Fibroblast of villous mesenchyme (primary cell): Measurements from ENCODE around the gene FKBP1A. TPM values are rescaled to one million over a fixed set of nuclear protein-coding genes. Genes with fewer than 3 reads are reported as not detected.

Experiments
- DNase-seq: peaks from one replicate; pipeline ENCODE4 v3.0.0-alpha.2; 2010; ENCODE audit warnings: low read depth
- H3K4me3 ChIP-seq: 2 replicates; pipeline ENCODE4 v1.5.1; 2011; ENCODE audit warnings: low read depth, mild to moderate bottlenecking, low read length
- total RNA-seq: library from RNA; depleted of rRNA; stranded (reverse); fragments of >200 nt; gene quantifications from 2 replicates; pipeline ENCODE4 v1.2.3, GENCODE V29; 2012
- TF ChIP-seq, protein P1 (sequence below): IDR thresholded peaks from 2 replicates; pipeline ENCODE4 v1.5.1; 2012; ENCODE audit warnings: low read depth, mild to moderate bottlenecking, low read length; ENCODE audit not compliant: insufficient read depth

FKBP1A gene
- total RNA-seq, 1 donor, result 172 TPM

DNA sequence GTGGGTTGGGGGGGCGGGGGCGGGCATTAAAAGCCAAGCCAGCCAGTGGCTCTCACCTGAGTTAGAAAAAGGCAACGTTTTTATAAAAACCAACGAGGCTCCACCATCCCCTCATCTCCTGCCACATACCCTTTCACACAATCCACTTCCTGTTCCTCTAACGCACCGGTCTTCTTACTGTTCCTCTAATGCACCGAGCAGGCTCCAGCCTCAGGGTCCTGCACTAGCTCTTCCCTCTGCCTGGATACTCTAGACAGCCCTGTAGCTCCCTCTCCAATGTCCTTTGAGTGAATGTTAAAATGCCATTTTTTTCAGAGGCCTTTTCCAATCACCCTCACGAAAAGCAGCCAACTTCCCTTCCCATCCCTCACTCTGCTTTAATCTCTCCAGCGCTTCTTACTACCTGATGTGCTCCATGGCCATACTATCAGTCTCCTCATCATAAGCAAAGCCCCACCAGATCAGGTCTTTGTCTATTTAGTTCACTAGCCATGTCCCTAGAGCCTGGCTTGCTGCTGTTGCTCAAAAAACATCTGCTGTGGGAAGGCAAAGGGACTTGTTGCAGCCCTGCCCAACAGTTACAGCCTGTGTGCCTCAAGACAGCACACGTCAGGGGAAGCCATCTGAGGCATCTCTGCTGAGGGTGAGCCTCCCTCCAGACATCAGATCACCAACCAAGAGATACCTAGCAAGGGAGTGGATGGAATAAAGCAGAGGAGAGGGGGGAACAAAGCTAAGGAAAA lies 3.9 kb downstream of the FKBP1A start:
- TF ChIP-seq, protein P1, sequence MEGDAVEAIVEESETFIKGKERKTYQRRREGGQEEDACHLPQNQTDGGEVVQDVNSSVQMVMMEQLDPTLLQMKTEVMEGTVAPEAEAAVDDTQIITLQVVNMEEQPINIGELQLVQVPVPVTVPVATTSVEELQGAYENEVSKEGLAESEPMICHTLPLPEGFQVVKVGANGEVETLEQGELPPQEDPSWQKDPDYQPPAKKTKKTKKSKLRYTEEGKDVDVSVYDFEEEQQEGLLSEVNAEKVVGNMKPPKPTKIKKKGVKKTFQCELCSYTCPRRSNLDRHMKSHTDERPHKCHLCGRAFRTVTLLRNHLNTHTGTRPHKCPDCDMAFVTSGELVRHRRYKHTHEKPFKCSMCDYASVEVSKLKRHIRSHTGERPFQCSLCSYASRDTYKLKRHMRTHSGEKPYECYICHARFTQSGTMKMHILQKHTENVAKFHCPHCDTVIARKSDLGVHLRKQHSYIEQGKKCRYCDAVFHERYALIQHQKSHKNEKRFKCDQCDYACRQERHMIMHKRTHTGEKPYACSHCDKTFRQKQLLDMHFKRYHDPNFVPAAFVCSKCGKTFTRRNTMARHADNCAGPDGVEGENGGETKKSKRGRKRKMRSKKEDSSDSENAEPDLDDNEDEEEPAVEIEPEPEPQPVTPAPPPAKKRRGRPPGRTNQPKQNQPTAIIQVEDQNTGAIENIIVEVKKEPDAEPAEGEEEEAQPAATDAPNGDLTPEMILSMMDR, result no peak
- H3K4me3 ChIP-seq, result no peak overlapping the region
- DNase-seq, result peak; percentile 45

DNA sequence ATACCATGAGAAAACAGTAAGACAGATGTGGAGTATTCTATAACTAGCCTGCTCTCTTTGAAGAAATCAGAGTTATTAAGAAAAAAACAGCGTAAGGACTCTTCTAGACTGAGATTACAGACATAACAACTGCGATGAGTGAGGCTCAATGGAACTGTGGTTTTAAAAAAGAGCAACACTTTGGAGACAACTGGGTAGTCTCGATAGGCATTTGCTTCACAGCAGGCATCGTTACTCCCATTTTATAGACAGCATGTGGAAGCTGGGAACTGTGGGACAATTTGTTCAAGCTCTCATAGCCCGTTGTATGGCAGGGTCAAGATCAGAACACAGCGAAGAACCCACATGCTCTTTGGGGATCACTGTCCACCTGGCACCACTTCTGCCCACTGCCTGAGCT lies 4.6 kb downstream of the FKBP1A start:
- no peak overlapping the region for H3K4me3 ChIP-seq
- TF ChIP-seq, protein P1, result no peak
- no peak for DNase-seq

DNA sequence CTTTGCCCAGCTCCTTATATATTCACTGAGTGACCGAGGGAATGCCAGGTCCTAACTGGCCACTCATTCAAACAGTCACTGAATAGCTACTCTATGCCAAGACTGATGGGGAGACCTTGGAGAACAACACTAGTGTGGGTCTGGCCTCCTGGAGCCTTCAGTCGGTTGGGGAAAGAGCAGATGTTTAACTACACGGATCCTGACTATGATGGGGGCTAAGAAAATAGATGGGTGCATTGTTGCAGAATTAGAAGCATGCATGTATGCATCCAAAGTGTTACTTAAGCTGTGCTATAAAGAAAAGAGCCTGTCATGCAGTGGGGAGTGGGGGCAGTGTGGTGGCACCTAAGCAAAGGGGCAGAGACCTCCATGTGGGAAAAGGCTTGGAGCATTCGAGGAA lies 6.5 kb downstream of the FKBP1A start:
- TF ChIP-seq, protein P1, result no peak
- no peak for DNase-seq
- no peak overlapping the region for H3K4me3 ChIP-seq

DNA sequence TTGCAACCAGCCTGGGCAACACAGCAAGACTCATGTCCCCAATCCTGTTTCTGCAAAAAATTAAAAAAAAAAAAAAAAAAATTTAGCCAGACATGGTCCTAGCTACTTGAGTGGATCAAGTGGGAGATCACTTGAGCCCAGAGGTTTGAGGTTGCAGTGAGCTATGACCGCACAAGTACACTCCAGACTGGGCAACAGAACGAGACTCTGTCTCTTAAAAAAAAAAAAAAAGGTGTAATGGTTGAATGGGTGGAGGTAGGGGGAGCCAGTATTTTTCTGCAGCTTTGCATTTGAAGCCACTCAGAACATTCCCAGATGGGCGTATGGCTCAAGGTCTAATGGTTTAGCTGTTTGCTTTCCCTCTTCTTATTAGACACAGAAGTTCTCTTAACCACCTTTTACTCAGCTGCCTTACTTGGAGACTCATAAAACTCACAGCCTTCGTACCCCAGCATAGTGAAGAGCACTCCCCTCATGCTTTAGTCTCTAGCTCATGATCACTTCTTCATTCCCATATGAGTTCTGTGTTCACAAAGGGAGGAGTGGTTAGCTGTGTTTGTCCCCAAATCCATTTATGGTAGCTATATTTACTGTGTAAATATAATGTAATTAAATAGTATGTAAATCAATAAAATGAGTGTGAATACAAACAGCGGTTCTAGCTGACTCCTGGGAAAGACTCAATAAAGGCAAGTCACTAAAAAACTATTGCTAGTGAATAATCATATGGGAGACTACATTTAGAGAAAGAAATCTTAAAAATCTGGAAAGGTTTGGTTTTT lies 9.0 kb downstream of the FKBP1A start:
- TF ChIP-seq, protein P1, result no peak
- no peak overlapping the region for H3K4me3 ChIP-seq
- no peak for DNase-seq

DNA sequence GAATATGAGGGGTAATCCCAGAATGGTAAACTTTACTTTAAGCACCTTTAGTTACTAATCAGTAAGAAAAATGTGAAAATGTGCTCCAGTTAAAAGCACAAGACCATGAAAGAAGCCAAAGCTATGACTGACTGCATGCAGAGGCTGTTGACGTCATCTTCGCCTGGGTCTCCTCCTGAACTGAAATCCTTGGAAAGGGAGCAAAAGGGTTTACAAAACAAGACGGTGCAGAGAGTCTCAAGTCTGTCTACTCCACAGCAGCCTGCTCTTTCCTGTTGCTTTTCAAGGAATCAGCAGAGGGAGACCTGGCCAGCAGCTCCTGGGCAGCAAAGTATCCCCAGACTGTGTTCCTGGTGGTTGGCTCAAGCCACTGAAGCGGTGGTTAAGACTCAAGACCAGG lies 10.2 kb downstream of the FKBP1A start:
- TF ChIP-seq, protein P1, result no peak
- DNase-seq, result peak; percentile 76
- H3K4me3 ChIP-seq, result no peak overlapping the region

DNA sequence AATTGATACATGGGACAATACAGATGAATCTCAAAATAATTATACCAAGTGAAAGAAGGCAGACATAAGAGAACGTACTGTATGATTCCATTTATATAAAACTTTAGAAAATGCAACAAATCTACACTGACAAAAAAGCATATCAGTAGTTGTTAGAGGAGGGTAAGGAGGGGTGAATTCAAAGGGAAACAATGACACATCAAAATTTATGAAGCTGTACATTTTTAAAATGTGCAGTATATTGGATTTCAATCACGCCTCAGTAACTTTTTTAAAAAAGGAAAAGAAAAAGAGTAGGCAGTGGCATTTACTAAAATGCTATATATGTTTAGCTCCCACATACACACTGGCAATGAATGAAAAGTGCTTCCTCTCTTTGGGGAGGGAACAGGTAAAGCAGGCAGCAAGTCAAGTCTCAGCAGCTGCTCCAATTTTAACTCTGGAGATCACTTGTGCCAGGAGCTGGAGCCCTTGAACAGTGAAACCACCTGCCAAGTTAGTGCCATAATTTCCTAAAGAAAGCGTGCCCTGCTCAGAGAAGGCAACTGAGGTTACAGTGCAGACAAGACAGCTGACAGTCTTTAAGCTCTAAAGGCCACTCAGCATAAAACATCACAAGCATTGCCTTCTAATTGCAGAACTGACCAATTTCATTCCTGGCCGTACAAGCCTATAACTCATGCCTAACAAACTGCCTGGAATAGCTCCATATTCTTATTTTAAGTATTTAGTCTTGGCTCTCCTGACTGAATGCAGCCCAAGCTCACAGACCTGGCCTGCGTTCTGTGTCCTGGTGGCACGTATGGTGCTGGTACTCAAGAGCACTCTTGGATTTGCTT lies 10.9 kb downstream of the FKBP1A start:
- no peak for DNase-seq
- H3K4me3 ChIP-seq, result no peak overlapping the region
- TF ChIP-seq, protein P1, result no peak
